Stomach (tissue), 9 donors: Measurements from ENCODE around the gene RPL22L1. TPM values are rescaled to one million over a fixed set of nuclear protein-coding genes. Genes with fewer than 3 reads are reported as not detected.
A peak's percentile ranks its signal among the peaks of the same experiment; 100 is the strongest.

Experiments used
- DNase-seq, 2 donors: peaks; one replicate each; pipeline versions ENCODE4 v3.0.0 to v3.0.0-alpha.2; 2013 to 2019
- H3K27ac ChIP-seq, 5 donors: fragments of 200-600 bp in 4 of 5; sonication (generic) in 4 of 5; one replicate each; pipeline ENCODE4 v1.5.1; 2013 to 2019; ENCODE audit warnings: mild to moderate bottlenecking in 1 of 5, moderate library complexity in 1 of 5
- H3K27me3 ChIP-seq, 3 donors: fragments of 200-600 bp; sonication (generic); one replicate each; pipeline ENCODE4 v1.5.1; 2017 to 2019; ENCODE audit warnings: mixed run types in 1 of 3
- H3K36me3 ChIP-seq, 4 donors: fragments of 200-600 bp; sonication (generic); 1 replicate in 3 of 4; 2 replicates in 1 of 4; pipeline ENCODE4 v1.5.1; 2016 to 2019
- H3K4me1 ChIP-seq, 4 donors: fragments of 200-600 bp; sonication (generic); one replicate each; pipeline ENCODE4 v1.5.1; 2016 to 2019
- H3K4me3 ChIP-seq, 4 donors: fragments of 200-600 bp; sonication (generic) in 3 of 4; one replicate each; pipeline ENCODE4 v1.5.1; 2016 to 2019; ENCODE audit warnings: mild to moderate bottlenecking in 1 of 4
- H3K9me3 ChIP-seq, 4 donors: fragments of 200-600 bp; sonication (generic); one replicate each; pipeline ENCODE4 v1.5.1; 2016 to 2019
- CTCF ChIP-seq, 7 experiments: fragments of 450-650 bp in 4 of 7; fragments of 200-600 bp in 3 of 7; sonication (generic) in 3 of 7; IDR thresholded peaks; one replicate each; pipeline ENCODE4 v1.5.1; 2016 to 2019; ENCODE audit warnings: antibody characterized with exemption in 7 of 7, control low read depth in 2 of 7, mild to moderate bottlenecking in 1 of 7
- EP300 ChIP-seq: sonication (generic); formaldehyde crosslinking; IDR thresholded peaks from one replicate; pipeline ENCODE4 v1.6.1; 2017; ENCODE audit warnings: antibody characterized with exemption
- POLR2A ChIP-seq, 4 donors: fragments of 450-650 bp; IDR thresholded peaks; one replicate each; pipeline ENCODE4 v1.6.1; 2016; ENCODE audit warnings: antibody characterized with exemption in 4 of 4, control low read depth in 2 of 4, mild to moderate bottlenecking in 1 of 4, moderate library complexity in 1 of 4
- POLR2AphosphoS5 ChIP-seq, 3 donors: sonication (generic); formaldehyde crosslinking; IDR thresholded peaks; one replicate each; pipeline ENCODE4 v1.6.1; 2016; ENCODE audit warnings: antibody characterized with exemption in 3 of 3
- WGBS, 5 donors: extraction: QIAGEN DNeasy Blood & Tissue Kit in 3 of 5; methylation state at CpG; one replicate each; pipeline versions ENCODE4 v1.1.5 to v1.1.7; 2013 to 2018; 5-methylcytosine and 5-hydroxymethylcytosine counted together
- intact Hi-C: fragments of 100-400 bp; cut with DNase I; formaldehyde crosslinking; loops from one replicate; pipeline ENCODE4 v1.15.1; 2023; ENCODE audit warnings: low total_unique reads
- polyA plus RNA-seq, 3 donors: library from polyadenylated mRNA; stranded (reverse); fragments of 200-250 nt; gene quantifications; one replicate each; pipeline ENCODE4 v1.2.3, GENCODE V29; 2013
- total RNA-seq, 5 donors: library from RNA; depleted of rRNA; stranded (reverse); fragments of >200 nt; gene quantifications; one replicate each; pipeline versions ENCODE4 v1.1.0 to v1.2.3, GENCODE V29; 2014 to 2016
- donor health status: healthy with polysubstance abuse.
- donor health status: Bipolar disorder and iron deficiency.
- donor health status: healthy.

RPL22L1 gene
- total and polyA plus RNA-seq, 8 donors: 22.2 to 162 (median 57.8) TPM; not detected in 1

- Histone ChIP-seq H3K9me3 (peaks cover 0 to 42% (median 31%) of the 10 kb centered on the region in 4 donors), H3K27ac (no peak overlapping the region), H3K27me3 (no peaks in the 10 kb centered on the region), H3K4me1 (no peaks in the 10 kb centered on the region), H3K36me3 (no peaks in the 10 kb centered on the region), H3K4me3 (no peak overlapping the region)
- no peak for DNase-seq
- intact Hi-C loops: no loop called here
- TF ChIP-seq POLR2AphosphoS5 (IDR thresholded peaks at IDR 0.05): no peak
- TF ChIP-seq CTCF (IDR thresholded peaks at IDR 0.05): no peak
- no peak for TF ChIP-seq POLR2A (IDR thresholded peaks at IDR 0.05)
- TF ChIP-seq EP300: no peak
- 84 to 96% (median 94%) methylated on average over 5 of the region's 5 CpGs for WGBS, 5 donors
These were observed 44.2 kb upstream of the RPL22L1 start for GRCh38 chr3:170914212-170914611.

GRCh38 chr3:170911051-170911450 is 41.1 kb upstream of the RPL22L1 start:
- Histone ChIP-seq H3K9me3 (peaks cover 0 to 26% (median 20%) of the 10 kb centered on the region in 4 donors), H3K27ac (no peak overlapping the region), H3K4me1 (peaks cover 5 to 22% (median 14%) of the 10 kb centered on the region in 4 donors), H3K27me3 (peaks cover 0 to 5% (median 0%) of the 10 kb centered on the region in 3 donors), H3K4me3 (no peak overlapping the region), H3K36me3 (no peaks in the 10 kb centered on the region)
- 92 to 94% (median 93%) methylated on average over 3 of the region's 3 CpGs for WGBS, 5 donors
- intact Hi-C loops: no loop called here
- DNase-seq: no peak
- TF ChIP-seq EP300 (no peak), POLR2A (IDR thresholded peaks at IDR 0.05) (no peak), POLR2AphosphoS5 (IDR thresholded peaks at IDR 0.05) (no peak), CTCF (IDR thresholded peaks at IDR 0.05) (no peak)

- no peak overlapping the region for H3K4me3 ChIP-seq
- TF ChIP-seq POLR2A (IDR thresholded peaks at IDR 0.05) (no peak), POLR2AphosphoS5 (IDR thresholded peaks at IDR 0.05) (no peak), CTCF (IDR thresholded peaks at IDR 0.05) (no peak), EP300 (no peak)
- intact Hi-C loops: no loop called here
These were observed 40.5 kb upstream of the RPL22L1 start for GRCh38 chr3:170910542-170910941.

GRCh38 chr3:170909129-170909903 is 39.3 kb upstream of the RPL22L1 start:
- WGBS, 5 donors: 84 to 88% (median 85%) methylated on average over 16 to 17 of the region's 17 CpGs
- peak overlapping the region in 4 of 5 donors; percentile 76 to 85 (median 78) for H3K27ac ChIP-seq

More at GRCh38 chr3:170910542-170910941, 40.5 kb upstream of the RPL22L1 start:
- no peak overlapping the region for H3K27ac ChIP-seq
- no peak for DNase-seq
- peaks cover 5 to 22% (median 14%) of the 10 kb centered on the region in 4 donors for H3K4me1 ChIP-seq
- peaks cover 0 to 26% (median 20%) of the 10 kb centered on the region in 4 donors for H3K9me3 ChIP-seq
- H3K27me3 ChIP-seq: peaks cover 0 to 5% (median 0%) of the 10 kb centered on the region in 3 donors
- no peaks in the 10 kb centered on the region for H3K36me3 ChIP-seq

More at GRCh38 chr3:170909129-170909903, 39.3 kb upstream of the RPL22L1 start:
- Histone ChIP-seq H3K4me1 (peaks cover 5 to 22% (median 14%) of the 10 kb centered on the region in 4 donors), H3K27me3 (peaks cover 0 to 5% (median 0%) of the 10 kb centered on the region in 3 donors), H3K36me3 (no peaks in the 10 kb centered on the region), H3K9me3 (peaks cover 0 to 26% (median 20%) of the 10 kb centered on the region in 4 donors), H3K4me3 (peak overlapping the region in 3 of 4 donors; percentile 59 to 79 (median 79))
- peak in 1 of 2 donors; percentile 14 for DNase-seq
- intact Hi-C loops: no loop called here
- TF ChIP-seq CTCF (IDR thresholded peaks at IDR 0.05): no peak
- TF ChIP-seq POLR2AphosphoS5 (IDR thresholded peaks at IDR 0.05): peak in 2 of 3 donors; percentile 15 to 42
- no peak for TF ChIP-seq EP300
- no peak for TF ChIP-seq POLR2A (IDR thresholded peaks at IDR 0.05)
